Upper lobe of right lung (tissue), 1 donor: Measurements from ENCODE around the gene SSC4D. TPM values are rescaled to one million over a fixed set of nuclear protein-coding genes. Genes with fewer than 3 reads are reported as not detected.
"Not testable (repeated sequence)": the region's sequence is repeated elsewhere in the genome, so short reads cannot be mapped to it uniquely, and the experiment has no call there.

ENCODE experiments used
- ATAC-seq: fragments of 200-7000 bp; cut with Tn5 transposase; one replicate; pipeline ENCODE4 v1.9.1; 2020; ENCODE audit warnings: mild to moderate bottlenecking, moderate library complexity
- DNase-seq: peaks from one replicate; pipeline ENCODE4 v3.0.0-alpha.2; 2020
- H3K27ac ChIP-seq: fragments of 200-600 bp; one replicate; pipeline ENCODE4 v1.8.0; 2022
- H3K27me3 ChIP-seq: fragments of 200-600 bp; one replicate; pipeline ENCODE4 v1.8.0; 2022; ENCODE audit warnings: mild to moderate bottlenecking
- H3K36me3 ChIP-seq: fragments of 200-600 bp; one replicate; pipeline ENCODE4 v1.8.0; 2022
- H3K4me1 ChIP-seq: fragments of 200-600 bp; one replicate; pipeline ENCODE4 v1.8.0; 2022
- H3K4me3 ChIP-seq: fragments of 200-600 bp; one replicate; pipeline ENCODE4 v1.8.0; 2022; ENCODE audit warnings: mild to moderate bottlenecking
- H3K9me3 ChIP-seq: fragments of 200-600 bp; one replicate; pipeline ENCODE4 v1.8.0; 2022
- intact Hi-C: fragments of 100-400 bp; cut with DNase I; formaldehyde crosslinking; loops from one replicate; pipeline ENCODE4 v1.11.0; 2022
- total RNA-seq: library from RNA; stranded (reverse); fragmentation: NEBNext Ultra II Directional; extraction: Animal tissue kit (Norgen Biotek cat#: 25700); gene quantifications from one replicate; pipeline ENCODE4 v1.2.1, GENCODE V29; 2021
- TF ChIP-seq, protein P1 (sequence below): fragments of 200-600 bp; IDR thresholded peaks from one replicate; pipeline ENCODE4 v1.8.0; 2022; ENCODE audit warnings: antibody characterized with exemption
- donor health status: DM: no; HTN: yes; CAD: no; lungs with severe emphysema.

SSC4D gene
- total RNA-seq, 1 donor from 2014 or later = 1.1 TPM

DNA sequence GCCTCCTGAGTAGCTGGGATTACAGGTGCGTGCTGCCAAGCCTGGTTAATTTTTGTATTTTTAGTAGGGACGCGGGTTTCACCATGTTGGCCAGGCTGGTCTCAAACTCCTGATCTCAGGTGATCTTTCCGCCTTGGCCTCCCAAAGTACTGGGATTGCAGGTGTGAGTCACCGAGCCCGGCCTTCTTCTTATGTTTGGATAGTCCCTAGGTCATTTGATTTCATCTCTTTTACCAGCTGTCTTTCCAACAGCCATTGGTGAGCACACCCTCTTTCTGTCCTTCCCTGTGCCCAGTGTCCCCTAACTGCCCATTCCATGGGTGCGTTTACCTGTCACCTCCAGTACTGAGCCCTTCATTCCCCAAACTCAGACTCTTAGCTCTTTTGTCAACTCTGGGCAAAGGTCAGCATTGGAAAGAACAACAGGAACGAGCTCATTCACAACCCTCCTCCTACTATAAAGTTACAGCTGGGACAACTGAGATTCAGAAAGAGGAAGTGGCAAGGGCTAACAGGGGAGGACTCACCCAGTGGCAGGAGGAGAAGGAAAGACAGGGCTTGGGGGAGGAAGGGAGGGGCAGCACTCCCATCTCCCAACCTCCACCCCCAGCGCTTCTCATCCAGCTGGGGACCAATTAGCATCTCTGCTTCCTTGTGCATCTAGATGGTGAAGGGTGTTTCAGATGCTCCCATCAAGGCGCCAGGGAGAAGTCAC, 5.6 kb downstream of the SSC4D start:
- intact Hi-C loops = no loop called here
- H3K9me3 ChIP-seq = no peaks in the 10 kb centered on the region
- DNase-seq = no peak
- no peaks in the 10 kb centered on the region for H3K4me1 ChIP-seq
- H3K4me3 ChIP-seq = no peak overlapping the region
- TF ChIP-seq, protein P1, sequence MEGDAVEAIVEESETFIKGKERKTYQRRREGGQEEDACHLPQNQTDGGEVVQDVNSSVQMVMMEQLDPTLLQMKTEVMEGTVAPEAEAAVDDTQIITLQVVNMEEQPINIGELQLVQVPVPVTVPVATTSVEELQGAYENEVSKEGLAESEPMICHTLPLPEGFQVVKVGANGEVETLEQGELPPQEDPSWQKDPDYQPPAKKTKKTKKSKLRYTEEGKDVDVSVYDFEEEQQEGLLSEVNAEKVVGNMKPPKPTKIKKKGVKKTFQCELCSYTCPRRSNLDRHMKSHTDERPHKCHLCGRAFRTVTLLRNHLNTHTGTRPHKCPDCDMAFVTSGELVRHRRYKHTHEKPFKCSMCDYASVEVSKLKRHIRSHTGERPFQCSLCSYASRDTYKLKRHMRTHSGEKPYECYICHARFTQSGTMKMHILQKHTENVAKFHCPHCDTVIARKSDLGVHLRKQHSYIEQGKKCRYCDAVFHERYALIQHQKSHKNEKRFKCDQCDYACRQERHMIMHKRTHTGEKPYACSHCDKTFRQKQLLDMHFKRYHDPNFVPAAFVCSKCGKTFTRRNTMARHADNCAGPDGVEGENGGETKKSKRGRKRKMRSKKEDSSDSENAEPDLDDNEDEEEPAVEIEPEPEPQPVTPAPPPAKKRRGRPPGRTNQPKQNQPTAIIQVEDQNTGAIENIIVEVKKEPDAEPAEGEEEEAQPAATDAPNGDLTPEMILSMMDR = no peak
- no peak overlapping the region for H3K27ac ChIP-seq
- peak; percentile 88 for ATAC-seq
- H3K36me3 ChIP-seq = no peaks in the 10 kb centered on the region
- H3K27me3 ChIP-seq = no peaks in the 10 kb centered on the region

DNA sequence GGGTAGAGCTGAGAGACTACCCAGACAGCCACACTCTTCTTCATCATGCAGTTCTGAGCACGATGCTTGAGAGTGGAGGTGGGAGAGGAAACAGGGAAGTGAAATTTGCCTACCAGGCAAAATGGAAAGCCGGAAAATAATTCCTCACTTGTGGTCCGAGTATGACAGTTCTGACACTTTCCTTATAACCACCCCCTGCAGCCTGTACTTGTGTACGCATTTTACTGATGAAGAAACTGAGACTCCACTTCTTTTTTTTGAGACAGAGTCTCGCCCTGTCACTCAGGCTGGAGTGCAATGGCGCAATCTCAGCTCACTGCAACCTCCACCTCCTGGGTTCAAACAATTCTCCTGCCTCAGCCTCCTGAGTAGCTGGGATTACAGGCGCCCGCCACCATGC, 6.4 kb downstream of the SSC4D start:
- intact Hi-C loops, H3K9me3 ChIP-seq, H3K4me3 ChIP-seq, H3K27me3 ChIP-seq, H3K36me3 ChIP-seq, DNase-seq, H3K27ac ChIP-seq, H3K4me1 ChIP-seq: not testable (repeated sequence)
- peak; percentile 71 for ATAC-seq

DNA sequence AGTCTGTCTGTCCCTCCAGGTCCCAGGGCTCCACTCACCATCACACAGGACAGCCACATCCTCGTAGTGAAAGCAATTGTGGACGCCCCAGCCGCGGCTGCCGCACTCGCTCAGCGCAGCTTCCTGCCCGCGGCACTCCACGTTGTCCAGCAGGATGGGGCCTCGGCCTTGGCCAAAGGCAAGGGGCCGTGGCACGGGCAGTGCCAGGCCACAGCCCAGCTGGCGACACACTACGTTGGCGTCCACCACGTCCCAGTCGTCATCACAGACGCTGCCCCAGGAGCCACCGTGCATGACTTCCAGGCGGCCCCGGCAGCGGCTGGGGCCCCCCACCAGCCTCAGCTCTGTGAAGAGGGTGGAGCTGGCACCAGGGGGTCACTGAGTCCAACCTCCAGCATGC, 9.2 kb downstream of the SSC4D start:
- no peak for ATAC-seq
- Histone ChIP-seq H3K4me3 (no peak overlapping the region), H3K4me1 (peaks cover 11% of the 10 kb centered on the region), H3K27me3 (no peaks in the 10 kb centered on the region), H3K9me3 (no peaks in the 10 kb centered on the region), H3K27ac (no peak overlapping the region), H3K36me3 (no peaks in the 10 kb centered on the region)
- intact Hi-C loops = no loop called here
- TF ChIP-seq, protein P1 = no peak
- no peak for DNase-seq

DNA sequence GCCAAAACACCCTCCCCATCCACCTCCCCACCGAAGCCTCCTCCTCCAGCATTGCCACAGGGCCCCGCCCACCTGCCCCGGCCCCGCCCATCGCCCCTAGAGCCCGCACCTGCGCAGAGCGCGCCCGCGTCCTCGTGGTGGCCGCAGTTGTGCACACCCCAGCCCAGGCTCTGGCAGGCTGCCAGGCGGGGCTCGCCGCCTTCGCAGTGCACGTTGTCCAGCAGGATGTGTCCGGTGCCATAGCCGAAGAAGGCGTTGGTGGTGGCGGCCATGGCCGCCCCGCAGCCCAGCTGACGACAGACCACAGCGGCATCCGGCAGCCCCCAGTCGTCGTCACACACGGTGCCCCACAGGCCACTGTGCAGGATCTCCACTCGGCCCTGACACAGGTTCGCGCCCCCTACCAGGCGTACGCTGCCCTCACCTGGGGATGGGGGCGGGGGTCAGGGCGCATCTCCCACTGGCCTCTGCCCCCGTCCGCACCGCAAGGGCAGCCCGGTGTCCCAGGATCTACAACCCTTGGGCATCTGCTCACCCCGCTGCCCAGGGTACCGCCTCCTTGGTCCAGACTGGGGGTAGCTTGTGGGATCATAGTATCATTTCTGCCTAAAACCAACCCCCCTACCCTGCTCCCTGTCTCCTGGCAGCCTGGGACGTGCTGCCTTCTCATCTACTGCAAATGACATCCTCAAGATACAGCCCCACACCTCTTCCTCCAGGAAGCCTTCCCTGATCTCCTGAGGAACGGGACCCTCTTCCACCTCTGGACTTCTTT, 11.9 kb downstream of the SSC4D start:
- Histone ChIP-seq H3K27ac (no peak overlapping the region), H3K4me3 (peak overlapping the region; percentile 55), H3K4me1 (peaks cover 19% of the 10 kb centered on the region), H3K9me3 (no peaks in the 10 kb centered on the region), H3K36me3 (no peaks in the 10 kb centered on the region), H3K27me3 (no peaks in the 10 kb centered on the region)
- DNase-seq (peak; percentile 93), ATAC-seq (peak; percentile 74)
- intact Hi-C loops = no loop called here
- TF ChIP-seq, protein P1 = no peak

DNA sequence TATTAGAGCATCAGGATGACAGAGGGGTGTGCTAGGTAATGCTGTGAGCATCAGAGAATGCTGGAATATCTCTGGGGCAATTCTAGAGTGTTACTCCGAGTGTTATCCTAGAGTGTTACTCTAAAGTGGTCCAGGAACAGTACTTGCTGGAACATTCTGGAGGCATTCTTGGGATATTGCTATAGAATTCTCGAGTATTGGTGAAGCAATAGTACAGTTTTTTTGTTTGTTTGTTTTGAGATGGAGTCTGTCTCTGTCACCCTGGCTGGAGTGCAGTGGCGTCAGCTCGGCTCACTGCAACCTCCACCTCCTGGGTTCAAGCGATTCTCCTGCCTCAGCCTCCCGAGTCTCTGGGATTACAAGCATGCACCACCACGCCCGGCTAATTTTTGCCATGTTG, 12.6 kb downstream of the SSC4D start:
- Histone ChIP-seq H3K9me3 (no peaks in the 10 kb centered on the region), H3K27ac (no peak overlapping the region), H3K4me3 (peak overlapping the region; percentile 55), H3K27me3 (no peaks in the 10 kb centered on the region), H3K4me1 (peaks cover 21% of the 10 kb centered on the region), H3K36me3 (no peaks in the 10 kb centered on the region)
- intact Hi-C loops = no loop called here
- TF ChIP-seq, protein P1 = no peak
- ATAC-seq (no peak), DNase-seq (no peak)

DNA sequence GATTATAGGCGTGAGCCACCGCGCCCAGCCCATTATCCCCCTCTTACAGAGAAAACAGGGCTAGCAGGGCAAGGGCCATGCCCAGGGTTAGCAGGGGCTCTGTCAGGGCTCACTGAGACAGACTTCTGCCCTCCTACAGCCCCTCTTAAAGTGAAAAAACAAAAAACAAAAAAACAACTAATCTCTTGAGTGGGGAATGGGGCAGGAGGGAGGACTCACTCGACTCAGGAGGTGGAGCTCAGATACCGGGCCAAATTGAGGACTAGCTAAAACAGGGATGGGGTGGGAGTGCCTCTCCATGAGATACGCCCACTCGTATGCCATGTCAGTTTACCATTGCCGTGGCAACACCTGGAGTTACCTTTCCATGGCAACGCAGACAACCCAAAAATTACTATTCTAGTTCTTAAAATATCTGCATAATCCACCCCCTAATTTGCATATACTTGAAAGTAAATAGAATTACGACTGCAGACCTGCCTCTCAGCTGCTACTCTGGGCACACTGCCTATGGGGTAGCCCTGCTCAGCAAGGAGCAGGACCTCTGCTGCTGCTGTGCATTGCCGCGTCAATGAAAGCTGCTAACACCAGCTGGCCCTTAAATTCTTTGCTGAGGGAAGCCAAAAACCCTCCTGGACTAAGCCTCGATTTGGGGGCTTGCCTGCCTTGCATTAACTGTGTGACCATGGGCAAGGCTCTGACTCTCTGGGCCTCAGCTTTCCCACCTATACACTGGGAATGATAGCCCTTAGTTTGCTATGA, 13.4 kb downstream of the SSC4D start:
- Histone ChIP-seq H3K9me3 (no peaks in the 10 kb centered on the region), H3K27ac (no peak overlapping the region), H3K4me3 (no peak overlapping the region), H3K36me3 (no peaks in the 10 kb centered on the region), H3K4me1 (peaks cover 21% of the 10 kb centered on the region), H3K27me3 (no peaks in the 10 kb centered on the region)
- intact Hi-C loops = no loop called here
- no peak for ATAC-seq
- TF ChIP-seq, protein P1 = no peak
- no peak for DNase-seq

DNA sequence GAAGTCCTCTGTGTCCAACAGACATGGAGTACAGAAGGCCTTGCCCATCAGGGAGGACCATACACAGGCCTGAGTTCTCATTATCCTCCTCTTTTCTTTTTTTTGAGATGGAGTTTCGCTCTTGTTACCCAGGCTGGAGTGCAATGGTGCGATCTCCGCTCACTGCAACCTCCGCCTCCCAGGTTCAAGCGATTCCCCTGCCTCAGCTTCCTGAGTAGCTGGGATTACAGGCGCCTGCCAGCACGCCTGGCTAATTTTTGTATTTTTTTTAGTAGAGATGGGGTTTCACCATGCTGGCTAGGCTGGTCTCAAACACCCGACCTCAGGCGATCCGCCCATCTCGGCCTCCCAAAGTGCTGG, 13.9 kb downstream of the SSC4D start:
- H3K27me3 ChIP-seq, H3K36me3 ChIP-seq, H3K9me3 ChIP-seq, ATAC-seq, DNase-seq, intact Hi-C loops, H3K4me3 ChIP-seq, H3K27ac ChIP-seq: not testable (repeated sequence)
- peaks cover 21% of the 10 kb centered on the region for H3K4me1 ChIP-seq
